GM21529 (cell line): ENCODE data around the gene FAR2.
"Not testable (repeated sequence)": the region's sequence is repeated elsewhere in the genome, so short reads cannot be mapped to it uniquely, and the experiment has no call there.

ENCODE experiments used
- ATAC-seq: cut with Tn5 transposase; IDR thresholded peaks from one replicate; pipeline ENCODE4 v1.9.1; 2021; ENCODE audit not compliant: unreplicated experiment

Gene FAR2

DNA sequence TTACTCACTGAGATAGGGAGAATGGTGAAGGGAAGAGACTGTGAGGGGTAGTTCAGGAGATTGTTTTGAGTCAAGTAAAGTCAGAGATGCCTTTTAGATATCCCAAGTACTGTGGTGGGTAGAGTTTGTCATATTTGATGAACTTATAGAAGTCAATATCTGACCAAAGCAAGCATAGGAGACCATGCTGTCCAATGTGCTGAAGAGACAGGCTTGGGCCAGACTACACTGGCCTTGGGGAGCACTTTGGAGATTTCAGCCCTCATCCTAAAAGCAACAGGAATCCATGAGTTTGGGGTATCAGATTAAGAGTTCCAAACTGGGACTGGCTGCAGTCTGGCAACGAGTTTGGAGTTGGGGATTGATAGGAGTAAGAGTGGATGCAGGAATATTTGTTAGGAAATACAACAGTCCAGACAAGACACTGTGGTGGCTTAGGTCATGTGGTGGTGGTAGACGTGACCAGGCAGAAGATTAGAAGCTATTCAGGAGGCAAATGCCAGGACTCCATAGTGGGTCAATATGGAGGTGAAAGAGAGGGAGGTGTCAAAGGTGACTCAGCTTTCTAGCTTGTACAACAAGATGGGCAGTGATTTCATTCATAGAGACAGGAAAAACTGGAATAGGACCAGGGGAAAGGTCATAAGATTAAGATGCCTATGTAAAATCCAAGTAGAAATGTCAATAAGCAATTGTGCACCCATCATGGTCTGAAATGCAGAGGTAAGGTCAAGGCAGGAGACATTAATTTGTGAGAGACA is 81.9 kb downstream of the FAR2 start:
- no peak for ATAC-seq

DNA sequence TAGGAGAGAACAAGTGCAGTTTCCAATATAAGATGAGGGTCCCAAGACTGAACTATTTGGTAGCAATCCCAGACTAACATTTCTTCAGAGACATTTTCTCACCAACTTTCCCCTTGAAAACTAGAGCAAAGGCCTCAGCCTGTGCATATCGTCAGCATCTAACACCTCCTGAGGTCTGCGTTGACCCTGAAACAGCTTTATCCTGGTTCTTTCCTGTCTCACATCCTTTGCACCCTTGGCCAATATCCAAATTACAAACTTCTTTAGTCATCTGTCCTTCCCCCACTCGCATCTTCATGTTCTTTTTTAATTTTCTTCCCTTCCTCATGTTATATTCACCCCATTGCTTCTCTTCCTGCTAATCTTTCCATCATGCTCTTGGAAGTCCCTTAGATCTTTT is 83.0 kb downstream of the FAR2 start:
- ATAC-seq: no peak

DNA sequence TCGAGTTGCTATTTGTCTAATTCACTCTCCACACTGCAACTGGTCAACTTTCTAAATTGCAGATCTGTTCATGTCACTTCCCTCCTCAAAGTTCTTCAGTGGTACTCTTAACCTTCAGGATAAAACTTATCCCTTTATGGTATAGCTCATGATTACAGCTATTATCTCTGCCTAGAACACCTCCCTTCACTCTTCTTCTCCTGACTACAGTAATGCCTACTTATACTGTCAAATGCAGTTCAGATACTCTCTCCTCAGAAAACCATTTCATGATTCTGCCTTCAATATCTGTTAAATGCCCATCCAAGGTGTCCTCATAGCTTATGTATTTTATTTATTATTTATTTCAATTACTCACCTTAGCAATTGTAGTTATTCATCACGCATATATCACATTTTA is 85.5 kb downstream of the FAR2 start:
- no peak for ATAC-seq

DNA sequence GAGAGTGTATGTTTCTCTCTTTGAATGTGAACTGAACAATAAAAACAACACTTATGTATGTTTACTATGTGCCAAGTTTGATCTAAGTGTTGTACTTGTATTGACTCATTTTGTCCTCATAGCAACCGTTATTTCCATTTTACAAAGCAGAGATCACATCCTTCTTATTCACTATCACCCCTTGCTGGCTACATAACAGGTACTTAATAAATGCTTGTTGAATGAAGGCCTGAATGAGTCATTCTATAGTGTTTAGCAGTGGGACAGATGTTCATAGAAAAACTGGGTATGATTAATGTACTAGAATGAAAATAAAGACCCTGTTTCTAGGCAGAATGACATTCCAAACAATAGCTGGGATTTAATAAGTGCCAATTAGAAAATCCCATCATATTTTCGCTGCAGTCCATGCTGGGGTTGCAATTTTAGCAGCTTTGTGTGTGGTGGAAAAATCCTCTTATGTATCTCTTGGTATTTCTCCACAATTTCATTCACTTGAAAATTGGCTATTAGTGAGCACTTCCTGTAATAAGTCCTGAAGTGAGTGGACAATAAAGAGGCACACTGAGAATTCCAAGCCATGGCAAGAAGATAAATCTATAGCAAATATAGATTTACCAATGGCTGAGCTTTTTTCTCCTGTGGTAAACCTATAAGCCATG is 86.0 kb downstream of the FAR2 start:
- ATAC-seq: no peak

DNA sequence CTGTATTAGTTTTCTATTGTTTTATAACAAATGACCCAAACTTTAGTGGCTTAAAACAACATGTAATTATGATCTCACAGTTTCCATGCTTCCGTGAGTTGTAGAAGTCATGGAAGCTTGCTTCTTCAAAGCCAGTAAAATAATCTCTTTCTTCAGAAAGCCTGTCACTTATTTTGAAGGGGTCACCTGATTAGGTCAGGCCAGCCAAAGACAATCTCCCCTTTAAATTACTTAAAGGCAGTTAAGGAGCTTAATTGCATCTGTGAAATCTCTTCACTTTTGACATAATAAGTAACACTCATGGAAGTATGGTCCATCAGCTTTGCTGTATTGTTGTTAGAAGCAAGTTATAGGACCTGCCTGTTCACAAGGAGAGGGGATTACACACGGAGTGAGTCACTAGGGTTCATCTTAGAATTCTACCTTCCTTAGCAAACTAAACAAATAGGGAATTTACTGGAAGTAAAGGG is 89.8 kb downstream of the FAR2 start:
- ATAC-seq: no peak

DNA sequence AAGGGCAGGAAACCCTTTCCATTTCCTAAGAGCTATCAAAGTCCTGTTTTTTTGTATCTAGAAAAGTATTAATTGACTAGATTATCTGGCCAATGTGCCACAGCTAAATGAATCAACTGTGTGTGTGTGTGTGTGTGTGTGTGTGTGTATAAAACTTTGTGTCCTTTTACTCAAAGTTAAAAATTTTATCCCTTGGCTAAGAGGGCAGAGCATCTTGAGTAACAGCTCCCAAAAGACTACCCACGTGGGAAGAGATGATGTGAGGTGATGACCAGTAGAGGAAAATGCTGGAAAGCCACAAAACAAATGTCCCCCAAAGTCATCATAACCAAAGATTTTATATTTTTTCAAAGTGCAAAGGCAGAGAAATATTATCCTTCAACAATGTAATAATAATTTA is 90.3 kb downstream of the FAR2 start:
- no peak for ATAC-seq

DNA sequence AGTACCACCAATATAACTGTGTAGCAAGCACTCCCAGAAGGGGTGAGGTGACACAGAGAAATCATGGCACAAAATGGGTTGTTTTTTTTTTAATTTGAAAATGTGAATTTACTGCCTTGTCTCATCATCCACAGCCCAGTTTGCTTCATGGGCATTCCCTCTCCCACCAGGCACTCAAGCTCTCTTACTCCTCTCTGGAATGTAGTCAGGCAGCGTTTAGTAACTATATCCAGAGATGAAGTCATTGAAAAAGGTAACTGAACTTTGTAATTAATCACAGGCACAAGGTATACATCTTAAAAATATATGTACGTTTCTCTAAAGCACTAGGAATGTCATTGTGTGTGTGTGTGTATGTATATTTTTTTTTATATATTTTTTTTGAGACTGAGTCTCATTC is 91.4 kb downstream of the FAR2 start:
- ATAC-seq: no peak

DNA sequence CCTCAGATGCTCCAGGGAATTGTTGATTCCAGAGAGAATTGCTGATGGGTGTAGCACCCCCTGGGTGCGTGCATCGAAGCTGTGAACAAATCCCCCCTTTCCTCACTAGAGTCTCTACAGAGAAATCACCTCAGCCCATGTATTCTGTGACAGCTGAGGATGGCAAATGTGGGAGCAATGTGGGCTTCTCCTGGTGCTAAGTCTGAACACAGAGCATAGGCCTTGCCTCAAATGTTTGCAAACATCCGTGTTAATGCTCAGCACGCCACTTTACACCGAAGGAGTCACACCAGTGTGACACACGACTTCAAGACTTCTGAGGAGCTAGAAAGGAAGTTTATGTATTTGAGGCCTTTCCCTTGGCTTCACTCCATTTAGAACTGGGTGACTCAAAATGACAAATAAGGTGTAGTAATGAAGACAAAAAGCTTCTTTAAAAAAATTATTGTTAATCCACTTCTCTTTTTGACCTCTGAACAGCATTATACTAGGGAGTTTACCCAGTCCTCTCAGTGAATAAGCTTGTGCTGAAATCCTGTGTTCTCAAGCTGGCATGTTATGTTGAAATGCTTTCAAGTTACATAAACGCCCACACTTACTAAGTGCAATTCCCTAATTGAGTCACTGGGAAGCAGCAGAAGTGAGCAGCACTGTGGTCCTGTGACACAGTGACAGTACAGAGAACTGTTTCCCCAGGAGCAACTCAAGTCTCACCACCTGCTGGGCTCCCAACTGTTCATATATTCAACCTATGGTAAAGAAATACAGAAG is 92.9 kb downstream of the FAR2 start:
- ATAC-seq: peak; percentile 86

DNA sequence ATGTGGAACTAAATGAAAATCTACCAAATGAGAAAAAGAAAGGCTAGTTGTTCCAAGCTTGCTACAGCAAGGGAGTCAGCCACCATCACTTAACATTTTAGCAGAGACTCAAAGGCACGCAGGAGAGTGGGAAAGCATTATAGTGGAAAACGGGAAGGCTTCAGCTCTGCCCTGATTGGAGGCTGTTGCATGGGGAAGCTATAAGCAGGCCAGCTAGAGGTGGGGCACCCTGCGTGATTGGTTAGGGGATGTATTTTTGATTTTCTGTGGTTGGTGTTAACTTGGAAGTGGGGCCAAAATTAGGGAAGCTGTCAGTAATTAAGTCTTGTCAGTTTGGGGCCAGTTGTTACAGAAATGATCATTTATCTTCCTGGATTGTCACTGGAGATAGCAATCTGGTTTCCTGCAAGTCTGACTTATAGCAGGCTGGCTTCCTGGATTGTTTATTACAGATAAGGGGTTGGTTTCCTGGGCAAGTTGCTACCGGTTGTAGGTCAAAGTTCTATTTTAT is 93.9 kb downstream of the FAR2 start:
- no peak for ATAC-seq

DNA sequence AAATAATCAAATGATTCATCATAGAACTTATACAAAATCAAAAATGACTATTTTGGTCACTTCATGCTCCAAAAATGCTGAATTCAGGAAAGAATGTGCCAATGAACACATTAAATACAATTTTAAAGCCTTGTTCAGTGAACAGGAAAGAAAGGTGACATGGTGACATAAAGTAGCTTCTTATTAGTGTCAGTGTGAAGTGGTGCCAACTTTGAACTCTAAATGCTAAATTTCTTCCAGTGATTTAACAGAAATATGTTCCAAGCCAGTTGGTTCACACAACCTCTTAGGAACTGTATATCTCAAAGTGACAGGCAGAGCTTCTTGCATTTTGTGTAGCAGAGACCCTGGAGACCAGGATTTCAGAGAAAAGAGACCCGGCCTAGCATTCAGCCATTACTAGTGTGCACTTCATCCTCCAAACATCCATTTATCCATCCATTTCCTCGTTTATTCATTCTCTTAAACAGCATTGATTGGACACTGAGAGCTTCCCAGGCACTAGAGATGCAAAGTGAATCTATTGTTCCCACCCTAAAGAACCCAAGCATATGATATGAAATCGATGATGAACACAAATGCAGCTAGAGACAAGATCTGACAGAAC is 95.2 kb downstream of the FAR2 start:
- ATAC-seq: no peak

DNA sequence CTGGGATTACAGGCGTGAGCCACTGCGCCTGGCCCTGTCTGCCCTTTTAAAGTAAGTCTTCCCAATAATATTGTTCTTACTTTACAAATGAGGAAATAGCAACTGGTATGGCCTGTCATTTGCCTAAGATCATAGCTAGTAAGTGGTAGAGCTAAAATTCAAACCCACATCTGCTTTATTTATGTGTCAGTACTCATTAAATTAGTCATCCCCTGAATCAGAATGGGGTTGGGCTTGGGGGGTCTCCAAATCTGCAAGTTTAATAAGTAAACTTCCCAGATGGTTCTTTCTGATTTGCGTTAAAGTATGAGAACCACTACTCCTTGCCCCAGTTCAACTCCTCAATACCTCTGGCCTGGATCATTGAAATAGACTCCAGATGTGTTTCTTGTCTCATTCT is 96.2 kb downstream of the FAR2 start:
- peak; percentile 25 for ATAC-seq

DNA sequence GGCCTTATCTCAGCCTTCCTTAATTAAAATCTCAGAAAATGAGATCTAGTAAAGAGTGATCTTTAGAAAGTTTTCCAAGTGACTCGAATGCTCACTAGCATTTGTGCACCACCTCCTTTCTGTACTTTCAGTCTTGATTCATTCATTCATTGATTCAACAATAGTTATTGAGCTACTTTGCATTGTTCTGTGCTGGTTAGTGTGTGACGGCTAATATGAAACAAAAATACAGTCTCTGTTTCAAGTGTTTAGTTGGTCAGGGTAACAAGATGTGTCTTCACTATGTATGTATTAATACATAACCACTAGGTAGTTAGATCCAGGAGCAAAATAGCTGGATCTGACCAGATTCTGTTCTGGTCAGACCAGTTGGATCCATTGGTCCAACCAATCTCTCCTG is 100.9 kb downstream of the FAR2 start:
- ATAC-seq: no peak

DNA sequence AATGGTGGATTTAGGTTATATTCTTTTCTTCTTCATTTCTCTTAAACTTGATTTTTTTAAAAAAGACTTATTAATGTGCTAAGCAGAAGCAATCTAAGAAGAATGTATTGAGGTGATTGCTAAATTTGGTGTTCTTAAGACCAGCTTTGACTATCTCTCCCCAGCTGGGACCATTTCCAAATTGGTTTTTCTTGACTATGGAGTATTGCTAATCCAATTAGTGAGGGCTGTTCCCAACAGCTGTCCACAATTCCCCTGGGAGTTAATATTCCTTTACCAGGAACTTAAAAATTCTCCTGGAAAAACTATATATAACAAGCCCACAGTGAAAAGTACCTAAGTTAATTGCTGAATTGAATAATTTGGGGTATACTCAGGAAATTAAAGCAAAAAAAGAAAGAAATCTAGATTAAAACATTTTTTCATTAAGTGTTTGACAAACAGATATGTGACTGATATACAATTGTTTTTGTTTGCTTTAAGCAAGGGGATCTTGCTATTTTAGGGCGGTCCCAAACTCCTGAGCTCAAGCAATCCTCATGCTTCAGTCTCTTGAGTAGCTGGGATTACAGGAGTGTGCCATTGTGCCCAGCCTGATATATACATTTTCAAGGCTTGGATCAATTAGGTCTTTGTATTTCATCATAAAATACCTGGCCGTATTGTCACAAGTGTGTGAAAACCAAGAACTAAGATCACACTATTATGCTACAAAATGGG is 105.0 kb downstream of the FAR2 start:
- ATAC-seq: no peak

DNA sequence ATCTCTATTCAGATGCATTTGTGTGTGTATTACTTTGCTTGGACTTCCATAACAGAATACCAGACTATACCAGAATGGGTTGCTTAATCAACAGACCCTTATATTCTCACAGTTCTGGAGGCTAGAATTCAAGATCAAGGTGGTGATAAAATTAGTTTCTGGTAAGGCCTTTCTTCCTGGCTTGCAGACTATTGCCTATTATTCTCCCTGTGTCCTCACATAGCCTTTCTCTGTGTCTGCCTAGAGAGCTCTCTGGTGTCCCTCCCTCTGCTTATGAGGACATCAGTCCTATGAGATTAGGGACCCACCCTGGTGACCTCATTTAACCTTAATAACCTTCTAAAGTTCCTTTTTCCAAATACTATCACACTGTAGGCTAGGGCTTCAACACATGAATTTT is 106.0 kb downstream of the FAR2 start:
- no peak for ATAC-seq

DNA sequence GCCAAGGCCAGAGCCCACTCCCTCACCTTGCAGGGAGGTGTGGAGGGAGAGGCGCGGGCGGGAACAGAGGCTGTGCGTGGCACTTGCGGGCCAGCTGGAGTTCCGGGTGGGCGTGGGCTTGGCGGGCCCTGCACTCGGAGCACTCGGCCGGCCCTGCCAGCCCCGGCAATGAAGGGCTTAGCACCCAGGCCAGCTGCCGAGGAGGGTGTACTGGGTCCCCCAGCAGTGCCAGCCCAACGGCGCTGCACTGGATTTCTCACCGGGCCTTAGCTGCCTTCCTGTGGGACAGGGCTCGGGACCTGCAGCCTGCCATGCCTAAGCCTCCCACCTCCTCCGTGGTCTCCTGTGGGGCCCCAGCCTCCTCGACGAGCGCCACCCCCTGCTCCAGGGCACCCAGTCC is 107.5 kb downstream of the FAR2 start:
- no peak for ATAC-seq

DNA sequence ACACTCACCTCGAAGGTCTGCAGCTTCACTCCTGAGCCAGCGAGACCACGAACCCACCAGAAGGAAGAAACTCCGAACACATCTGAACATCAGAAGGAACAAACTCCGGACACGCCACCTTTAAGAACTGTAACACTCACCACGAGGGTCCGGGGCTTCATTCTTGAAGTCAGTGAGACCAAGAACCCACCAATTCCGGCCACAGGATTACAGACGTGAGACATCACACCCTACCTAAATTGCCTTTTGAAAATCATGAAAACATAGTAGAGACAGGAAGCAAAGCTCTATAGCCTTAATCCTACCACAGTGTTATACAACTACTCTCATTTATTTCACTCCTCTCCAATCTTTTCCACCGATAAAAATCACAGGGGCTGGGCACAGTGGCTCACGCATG is 108.6 kb downstream of the FAR2 start:
- ATAC-seq: not testable (repeated sequence)

DNA sequence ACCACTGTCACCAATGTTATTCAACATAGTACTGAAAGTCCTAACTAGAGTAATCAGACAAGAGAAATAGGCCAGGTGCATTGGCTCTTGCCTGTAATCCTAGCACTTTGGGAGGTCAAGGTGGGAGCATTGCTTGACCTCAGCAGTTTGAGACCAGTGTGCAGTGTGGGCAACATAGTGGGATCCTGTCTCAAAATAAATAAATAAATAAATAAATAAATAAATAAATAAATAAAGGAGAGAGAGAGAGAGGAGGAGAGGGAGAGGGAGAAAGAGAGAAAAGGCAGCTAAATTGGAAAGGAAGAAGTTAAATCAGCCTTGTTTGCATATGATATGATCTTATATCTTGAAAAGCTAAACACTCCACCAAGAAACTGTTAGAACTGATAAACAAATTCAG is 115.3 kb downstream of the FAR2 start:
- no peak for ATAC-seq

DNA sequence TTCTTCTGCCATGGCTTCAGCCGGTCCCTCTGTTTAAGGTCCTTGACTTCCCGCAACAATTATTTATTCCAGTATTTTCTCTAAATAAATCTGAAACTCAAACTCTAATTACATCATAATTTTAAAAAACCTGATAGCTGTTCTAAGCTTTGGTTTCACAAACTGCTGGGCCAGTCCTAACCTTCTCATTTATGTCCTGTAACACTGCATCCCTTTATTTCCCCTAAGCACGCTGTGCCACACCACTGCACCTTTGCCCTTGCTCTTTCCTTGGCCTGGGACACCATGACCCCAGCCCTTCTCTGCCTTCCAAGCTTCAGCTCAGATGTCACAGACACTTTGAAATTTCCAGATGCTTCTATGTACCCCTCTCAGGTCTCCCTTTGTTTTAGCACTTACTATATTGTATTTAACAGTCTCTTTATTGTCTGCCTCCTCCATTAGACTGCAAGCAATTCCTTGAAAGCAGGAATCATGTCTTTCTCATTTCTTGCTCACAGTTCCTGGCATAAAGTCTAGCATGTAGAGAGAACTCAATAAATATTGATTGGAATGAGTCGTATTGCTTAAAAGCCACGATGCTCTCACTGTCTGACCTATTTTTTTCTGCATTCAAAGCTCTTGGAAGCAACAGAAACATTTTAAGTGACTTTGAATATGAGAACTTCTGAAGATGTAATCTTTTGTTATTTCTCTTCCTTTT is 120.8 kb downstream of the FAR2 start:
- no peak for ATAC-seq

DNA sequence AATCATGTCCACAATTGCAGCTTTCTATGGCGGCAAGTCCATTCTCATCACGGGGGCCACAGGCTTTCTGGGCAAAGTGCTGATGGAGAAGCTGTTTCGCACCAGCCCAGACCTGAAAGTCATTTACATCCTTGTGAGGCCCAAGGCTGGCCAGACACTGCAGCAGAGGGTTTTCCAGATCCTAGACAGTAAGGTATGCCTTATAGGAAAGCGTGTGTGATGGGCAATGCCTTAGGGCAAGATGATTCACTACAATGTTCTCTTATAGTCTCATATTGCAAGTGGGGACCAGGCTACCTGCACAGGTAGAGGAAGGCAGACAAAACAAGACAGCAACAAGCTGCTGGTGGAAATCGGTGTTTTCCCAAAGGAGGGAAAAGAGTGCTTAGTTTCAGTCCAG is 121.4 kb downstream of the FAR2 start:
- no peak for ATAC-seq

DNA sequence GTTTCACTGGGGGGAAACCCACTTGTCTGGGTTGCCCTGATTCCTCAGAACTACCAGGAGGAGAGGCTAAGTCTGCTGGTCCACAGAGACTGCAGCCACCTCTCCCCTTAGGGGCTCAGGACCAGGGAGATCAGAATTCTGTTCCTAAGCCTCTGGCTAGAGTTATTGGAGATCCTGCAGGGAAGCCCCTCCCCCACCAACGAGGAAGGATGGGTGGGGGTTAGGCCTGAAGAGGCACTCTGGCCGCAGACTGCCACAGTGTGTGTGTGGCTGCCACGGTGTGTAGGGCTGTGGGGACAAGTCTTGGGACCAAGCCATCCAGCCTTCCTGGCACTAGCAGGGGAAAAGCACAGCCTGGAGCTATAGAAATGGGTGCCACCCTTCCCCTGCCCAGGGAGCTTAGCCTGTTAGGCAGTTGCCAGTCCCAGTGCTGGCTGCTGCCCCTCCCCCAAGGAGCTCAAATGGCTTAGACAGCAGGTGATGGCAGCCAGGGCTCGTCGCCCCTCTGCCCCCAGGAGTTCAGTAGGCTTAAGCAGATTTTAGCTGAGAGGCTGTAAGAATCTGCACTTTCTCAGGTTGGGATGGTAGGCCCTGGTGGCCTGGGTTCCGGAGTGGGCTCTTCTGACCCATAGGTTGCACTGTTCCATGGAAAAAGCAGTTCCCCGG is 124.2 kb downstream of the FAR2 start:
- no peak for ATAC-seq
